GM10266 (cell line): ENCODE results near the gene YPEL1.

Experiments used
- DNase-seq: peaks from one replicate; pipeline ENCODE4 v3.0.0; 2012; ENCODE audit errors: extremely low spot score
- TF ChIP-seq, protein P1 (sequence below): IDR thresholded peaks from 2 replicates; pipeline ENCODE4 v1.5.1; 2012; ENCODE audit warnings: mild to moderate bottlenecking, low read depth; ENCODE audit not compliant: control insufficient read depth, insufficient read depth; ENCODE audit errors: missing control alignments

YPEL1 gene

DNA sequence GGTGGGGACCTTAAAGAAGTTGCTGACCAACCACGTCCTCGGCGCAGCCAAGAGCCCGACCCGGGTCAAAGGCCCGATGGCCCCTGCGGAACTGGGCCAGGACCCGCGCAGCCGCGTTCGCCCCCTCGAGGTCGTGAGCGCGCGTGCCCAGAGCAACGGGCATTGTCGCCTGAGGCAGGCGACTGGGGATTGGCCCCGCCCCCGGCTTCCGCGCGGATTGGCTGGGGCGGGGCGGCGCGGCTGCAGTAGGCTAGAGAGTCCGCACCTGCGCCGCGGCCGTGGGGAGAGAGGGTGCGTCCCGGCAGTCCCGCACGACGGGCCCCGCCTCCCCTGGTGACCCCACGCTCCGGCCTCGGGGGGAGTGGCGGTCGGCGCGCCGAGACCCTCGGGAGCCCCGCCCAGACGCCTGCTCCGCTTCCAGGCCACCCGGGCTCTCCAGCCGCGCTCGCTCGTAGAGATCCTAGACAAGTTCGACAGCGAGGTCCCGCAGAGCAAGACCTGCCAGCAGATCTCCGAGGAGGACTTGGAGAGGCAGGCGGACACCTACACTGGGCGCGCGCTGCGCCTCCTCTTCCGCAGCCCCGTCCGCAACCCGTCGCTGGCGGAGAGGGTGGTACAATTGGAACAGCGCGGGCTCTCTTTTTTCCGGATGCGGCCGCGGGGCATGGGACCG, 78.1 kb downstream of the YPEL1 start:
- TF ChIP-seq, protein P1, sequence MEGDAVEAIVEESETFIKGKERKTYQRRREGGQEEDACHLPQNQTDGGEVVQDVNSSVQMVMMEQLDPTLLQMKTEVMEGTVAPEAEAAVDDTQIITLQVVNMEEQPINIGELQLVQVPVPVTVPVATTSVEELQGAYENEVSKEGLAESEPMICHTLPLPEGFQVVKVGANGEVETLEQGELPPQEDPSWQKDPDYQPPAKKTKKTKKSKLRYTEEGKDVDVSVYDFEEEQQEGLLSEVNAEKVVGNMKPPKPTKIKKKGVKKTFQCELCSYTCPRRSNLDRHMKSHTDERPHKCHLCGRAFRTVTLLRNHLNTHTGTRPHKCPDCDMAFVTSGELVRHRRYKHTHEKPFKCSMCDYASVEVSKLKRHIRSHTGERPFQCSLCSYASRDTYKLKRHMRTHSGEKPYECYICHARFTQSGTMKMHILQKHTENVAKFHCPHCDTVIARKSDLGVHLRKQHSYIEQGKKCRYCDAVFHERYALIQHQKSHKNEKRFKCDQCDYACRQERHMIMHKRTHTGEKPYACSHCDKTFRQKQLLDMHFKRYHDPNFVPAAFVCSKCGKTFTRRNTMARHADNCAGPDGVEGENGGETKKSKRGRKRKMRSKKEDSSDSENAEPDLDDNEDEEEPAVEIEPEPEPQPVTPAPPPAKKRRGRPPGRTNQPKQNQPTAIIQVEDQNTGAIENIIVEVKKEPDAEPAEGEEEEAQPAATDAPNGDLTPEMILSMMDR, result peak; percentile 30

DNA sequence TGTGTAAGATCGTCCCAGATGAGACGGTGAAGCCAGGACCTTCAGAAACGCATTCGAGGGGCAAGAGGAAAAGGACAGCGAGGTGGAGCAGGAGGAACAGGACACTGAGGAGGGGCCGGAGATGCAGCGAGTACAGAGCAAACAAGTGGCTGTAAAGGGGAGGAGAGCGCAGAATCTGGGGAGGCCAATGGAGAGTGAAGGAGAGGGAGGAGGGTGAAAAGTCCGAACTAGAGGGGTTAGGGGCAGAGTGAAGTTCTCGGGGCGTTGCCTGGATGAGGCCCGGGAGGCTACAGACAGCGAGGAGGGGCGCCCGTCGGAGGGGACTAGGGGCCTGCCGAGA, 78.6 kb downstream of the YPEL1 start:
- TF ChIP-seq, protein P1, result no peak
- DNase-seq, result no peak

More for the DNA sequence above, 78.1 kb downstream of the YPEL1 start:
- DNase-seq, result peak; percentile 96

DNA sequence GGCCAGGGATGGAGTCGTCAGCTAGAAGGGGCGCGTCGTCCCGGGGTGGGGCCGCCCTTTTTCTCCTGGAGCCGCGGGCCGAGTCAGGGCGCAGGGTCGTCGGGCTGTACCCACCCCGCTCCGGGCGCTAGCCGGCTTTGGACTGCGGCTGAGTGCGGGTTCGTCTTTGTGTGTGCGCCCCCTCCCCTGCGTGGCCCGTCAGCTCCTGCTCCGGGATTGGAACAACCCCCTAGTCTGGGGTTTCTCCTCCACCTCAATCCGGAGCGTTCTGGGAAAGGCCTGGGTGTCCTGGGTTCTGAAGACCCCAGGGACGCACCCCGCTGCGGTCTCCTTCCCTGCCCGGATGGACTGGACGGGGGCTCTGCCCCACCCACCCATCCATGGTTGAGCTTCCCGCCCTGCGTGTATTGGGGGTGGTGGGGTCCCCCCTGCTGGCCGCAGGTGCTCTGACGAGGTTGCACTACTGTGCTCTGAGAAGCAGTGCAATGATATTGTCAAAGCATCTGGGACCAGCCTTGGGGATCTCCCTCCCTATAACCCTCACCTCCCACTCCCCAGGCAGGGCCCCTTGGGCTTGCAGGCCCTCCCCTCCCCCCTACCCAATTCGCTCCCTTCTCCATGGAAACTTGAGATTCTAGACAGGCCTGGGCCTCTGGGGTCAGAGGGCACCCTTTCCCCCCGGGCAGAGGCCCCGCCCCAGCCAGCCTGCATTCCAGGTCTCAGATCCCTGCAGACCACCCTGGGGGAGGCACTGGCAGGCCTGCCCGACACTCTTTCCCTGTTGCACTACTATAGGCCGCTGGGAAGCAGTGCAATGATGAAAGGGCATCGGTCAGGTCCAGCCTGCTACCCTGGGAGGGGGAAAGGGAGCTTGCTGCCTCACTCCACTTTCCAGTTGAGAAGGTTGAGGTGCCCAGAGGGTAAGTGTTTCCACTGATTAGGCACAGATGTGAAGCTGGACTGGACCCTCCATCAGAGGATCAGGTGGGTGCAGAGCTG, 82.7 kb downstream of the YPEL1 start:
- no peak for DNase-seq

DNA sequence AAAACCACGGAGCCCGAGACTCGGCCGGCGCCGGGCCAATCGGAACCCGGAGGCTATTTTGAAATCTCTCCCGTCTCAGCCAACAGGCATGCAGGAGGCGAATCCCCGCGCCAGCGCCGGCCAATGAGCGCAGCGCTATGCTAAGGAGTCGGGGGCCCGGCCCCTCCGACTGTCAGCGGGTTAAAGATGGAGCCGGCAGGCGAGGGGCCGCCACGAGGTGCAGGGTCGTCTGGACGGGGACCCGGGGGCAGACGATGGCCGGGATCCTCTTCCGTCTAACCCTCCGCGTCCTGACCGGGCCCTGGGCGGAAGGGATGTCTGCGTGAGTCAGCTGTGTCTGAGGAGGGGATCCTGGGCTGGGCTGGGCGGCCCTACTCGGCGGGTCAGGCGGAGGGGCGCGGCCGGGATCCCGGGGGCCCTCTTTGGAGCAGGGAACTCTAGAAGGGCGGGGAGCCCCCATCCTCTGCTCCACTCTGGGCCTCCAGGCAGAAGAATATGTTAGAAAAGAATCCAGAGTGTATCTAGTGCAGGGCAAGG, 83.5 kb downstream of the YPEL1 start:
- DNase-seq, result peak; percentile 93
- TF ChIP-seq, protein P1, result no peak

More for the DNA sequence above, 82.7 kb downstream of the YPEL1 start:
- TF ChIP-seq, protein P1, result no peak

- TF ChIP-seq, protein P1, result no peak
- no peak for DNase-seq
Measured at GRCh38 chr22:21651521-21652009, 84.0 kb downstream of the YPEL1 start.

- DNase-seq, result no peak
Measured at GRCh38 chr22:21650823-21651520, 84.6 kb downstream of the YPEL1 start.

More at GRCh38 chr22:21650823-21651520, 84.6 kb downstream of the YPEL1 start:
- TF ChIP-seq, protein P1, result no peak
